ENCODE measurements around the gene FMC1.

The FMC1 gene

DNA sequence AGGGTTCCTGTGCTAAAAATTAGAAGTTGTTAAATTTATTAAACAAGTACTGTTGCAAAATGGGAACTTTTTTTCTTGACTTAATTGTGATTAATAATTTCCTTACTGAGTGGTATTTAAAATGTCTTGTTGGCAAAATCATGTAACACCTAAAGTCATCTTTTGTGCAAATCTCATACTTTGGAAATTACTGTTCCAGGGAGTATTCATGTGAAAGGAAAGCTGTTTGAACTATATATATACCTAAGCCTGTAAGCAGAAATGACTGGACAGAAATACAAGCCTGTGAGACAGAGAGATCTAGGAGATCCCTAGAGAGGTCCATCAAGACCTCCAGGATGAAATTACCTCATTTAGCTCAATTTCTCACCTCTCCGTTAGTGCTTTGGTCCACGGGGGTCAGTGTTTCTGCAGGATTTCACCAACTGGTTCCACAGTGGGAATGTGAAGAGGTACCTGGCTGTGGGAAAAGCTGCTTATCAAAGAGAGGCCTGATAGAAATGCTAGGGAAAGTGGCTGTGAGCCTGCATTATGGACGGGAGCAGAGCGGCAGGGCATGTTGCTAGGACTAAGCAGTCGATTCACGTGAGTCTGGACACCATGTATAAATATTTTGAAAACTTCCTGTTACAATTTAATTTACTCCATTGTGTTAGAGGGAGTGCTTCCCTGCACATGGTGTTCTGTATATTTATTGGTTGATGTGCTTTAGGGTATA lies 26.5 kb downstream of the FMC1 start:
- no peak overlapping the region for H3K4me3 ChIP-seq (ENCODE audit: low read depth, low read length)
- no peak for DNase-seq (ENCODE audit: low read depth)

DNA sequence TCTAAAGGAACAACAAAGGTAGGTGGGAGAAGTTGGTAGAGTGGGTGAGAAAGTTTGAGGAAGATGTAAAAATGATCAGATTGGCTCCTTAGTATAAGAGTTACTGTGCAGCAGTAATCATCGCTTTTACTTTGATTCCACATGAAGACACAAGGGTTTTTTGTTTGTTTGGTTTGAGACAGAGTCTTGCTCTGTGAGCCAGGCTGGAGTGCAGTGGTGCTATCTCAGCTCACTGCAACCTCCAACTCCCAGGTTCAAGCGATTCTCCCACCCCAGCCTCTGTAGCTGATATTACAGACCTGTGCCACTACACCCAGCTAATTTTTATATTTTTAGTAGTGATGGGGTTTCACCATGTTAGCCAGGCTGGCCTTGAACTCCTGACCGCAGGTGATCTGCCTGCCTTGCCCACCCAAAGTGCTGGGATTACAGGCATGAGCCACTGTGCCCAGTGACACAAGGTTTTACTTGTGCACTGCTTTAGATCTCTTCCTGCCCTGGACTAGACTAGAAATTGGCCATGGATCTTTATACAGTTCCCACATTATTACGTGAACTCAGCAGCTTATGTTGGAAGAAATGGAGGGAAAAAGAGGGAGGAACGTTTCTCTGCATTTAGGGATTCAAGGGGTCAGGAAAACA lies 29.3 kb downstream of the FMC1 start:
- no peak overlapping the region for H3K4me3 ChIP-seq (ENCODE audit: low read depth, low read length)
- no peak for DNase-seq (ENCODE audit: low read depth)

DNA sequence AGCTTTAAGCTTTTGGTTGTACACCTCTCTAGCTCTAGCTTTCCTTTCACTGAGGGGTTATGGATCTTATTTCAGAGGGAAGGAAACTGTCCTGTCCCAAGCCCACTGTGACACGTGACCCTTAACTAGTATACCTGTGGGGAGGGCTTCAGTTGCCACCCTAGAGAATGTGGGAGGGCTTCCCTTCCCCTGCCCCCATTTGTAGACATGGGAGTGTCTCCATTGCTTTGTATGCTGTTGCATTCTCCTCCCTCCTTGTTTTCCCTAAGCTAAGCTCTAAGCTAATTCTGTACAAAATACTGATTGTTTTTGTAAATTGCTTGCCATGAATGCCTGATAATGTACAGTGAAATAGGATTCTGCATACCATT lies 29.8 kb downstream of the FMC1 start:
- H3K4me3 ChIP-seq (ENCODE audit: low read depth, low read length): no peak overlapping the region
- no peak for DNase-seq (ENCODE audit: low read depth)

DNA sequence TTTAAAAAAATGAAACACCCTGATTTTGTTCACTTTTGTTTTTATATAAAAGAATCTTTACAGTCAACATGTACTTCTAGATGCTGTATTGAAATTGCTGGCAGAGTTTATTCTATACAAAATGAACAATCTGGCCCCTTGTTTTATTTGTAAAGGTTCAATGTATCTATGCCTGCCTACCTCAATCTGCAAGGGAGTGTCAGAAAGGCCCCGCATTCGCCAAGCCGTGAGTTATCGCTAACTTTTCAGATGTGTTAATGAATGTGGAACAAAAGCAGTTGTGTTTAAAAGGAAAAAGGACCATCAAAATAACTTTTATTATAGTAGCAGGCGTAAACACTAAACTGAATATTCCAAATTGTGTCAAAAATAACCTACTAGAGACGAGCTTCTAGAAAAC lies 33.1 kb downstream of the FMC1 start:
- H3K4me3 ChIP-seq (ENCODE audit: low read depth, low read length): no peak overlapping the region
- DNase-seq (ENCODE audit: low read depth): no peak

DNA sequence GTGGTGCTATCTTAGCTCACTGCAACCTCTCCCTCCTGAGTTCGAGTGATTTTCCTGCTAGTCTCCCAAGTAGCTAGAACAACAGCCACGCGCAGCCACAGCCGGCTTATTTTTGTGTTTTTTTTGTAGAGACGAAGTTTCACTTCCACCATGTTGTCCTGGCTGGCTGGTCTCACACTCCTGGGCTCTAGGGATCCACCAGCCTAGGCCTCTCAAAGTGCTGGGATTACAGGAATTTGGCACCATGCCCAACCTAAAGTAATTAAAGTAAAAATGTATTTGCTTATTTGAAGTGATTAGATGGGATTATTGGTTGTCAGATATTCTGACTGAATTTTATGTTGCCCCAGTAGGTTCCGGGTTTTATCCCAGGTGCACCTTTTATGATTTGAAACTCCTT lies 41.3 kb downstream of the FMC1 start:
- DNase-seq (ENCODE audit: low read depth): no peak
- no peak overlapping the region for H3K4me3 ChIP-seq (ENCODE audit: low read depth, low read length)

DNA sequence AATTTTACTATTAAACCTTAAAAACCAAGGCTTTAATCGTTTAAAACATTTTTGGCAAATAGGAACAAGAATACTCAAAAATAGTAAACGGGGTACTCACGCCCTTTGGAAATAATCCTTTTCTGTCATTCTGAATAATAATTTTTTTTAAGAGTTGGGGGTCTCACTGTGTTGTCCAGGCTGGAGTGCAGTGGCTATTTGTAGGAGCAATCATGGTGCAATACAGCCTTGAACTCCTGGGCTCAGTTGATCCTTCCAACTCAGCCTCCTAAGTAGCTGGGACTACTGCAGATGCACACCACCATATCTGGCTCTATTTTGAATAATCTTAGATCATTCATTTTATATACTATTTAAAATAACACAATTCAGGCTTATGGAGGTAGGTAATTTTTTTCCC lies 43.5 kb downstream of the FMC1 start:
- DNase-seq (ENCODE audit: low read depth): no peak

DNA sequence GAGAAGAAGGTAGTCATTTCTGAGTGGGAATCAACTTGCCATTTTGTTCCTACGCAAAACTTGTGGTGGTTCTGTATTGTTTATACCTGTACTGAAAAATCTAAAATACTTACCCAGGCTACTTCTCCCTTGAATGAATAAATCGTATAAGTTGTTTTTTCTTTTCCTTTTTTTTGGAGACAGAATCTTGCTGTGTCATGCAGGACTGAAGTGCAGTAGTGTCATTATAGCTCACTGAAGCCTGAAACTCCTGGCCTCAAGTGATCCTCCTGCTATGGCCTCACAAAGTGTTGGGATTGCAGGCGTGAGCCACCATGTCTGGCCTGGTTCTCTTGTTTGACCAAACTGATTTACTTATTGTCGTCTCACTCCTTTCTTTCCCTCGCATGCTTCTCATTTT lies 46.5 kb downstream of the FMC1 start:
- H3K4me3 ChIP-seq (ENCODE audit: low read depth, low read length): no peak overlapping the region
- no peak for DNase-seq (ENCODE audit: low read depth)

More for the DNA sequence above, 43.5 kb downstream of the FMC1 start:
- no peak overlapping the region for H3K4me3 ChIP-seq (ENCODE audit: low read depth, low read length)

DNA sequence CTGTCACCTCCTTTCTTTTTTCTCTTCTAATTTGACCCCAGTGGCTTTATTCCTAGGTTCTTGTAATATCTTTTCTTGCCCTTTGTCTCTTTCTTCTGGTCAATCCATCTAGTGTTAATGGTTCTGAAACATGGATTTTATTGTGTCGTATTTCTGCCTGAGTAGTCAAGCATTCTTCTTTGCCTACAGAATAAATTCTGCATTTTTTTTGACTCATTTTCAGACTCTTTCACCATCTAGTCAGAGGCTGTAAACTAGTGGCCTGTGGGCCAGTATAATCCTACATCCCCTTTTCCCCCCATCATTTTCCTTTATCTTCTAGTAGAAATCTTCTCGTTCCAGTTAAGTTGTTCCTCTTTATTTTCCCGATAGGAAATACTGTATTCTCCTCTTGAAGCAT lies 48.0 kb downstream of the FMC1 start:
- no peak overlapping the region for H3K4me3 ChIP-seq (ENCODE audit: low read depth, low read length)
- DNase-seq (ENCODE audit: low read depth): no peak

DNA sequence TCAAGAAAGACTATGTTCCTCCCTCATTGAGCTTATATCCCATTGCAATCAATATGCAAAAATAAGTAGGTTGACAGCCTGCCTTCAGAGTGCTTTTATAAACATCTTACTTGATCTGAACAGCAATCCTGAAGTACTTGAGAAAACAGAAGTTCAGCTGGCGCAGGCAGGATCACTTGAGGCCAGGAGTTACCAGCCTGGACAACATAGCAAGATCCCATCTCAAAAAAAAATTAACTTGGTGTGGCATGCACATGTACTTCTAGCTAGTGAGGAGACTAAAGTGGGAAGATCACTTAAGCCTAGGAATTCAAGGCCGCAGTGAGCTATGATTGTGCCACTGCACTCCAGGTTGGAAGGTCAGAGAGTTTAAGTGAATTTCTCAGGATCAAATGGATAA lies 48.6 kb downstream of the FMC1 start:
- H3K4me3 ChIP-seq (ENCODE audit: low read depth, low read length): no peak overlapping the region
- no peak for DNase-seq (ENCODE audit: low read depth)

DNA sequence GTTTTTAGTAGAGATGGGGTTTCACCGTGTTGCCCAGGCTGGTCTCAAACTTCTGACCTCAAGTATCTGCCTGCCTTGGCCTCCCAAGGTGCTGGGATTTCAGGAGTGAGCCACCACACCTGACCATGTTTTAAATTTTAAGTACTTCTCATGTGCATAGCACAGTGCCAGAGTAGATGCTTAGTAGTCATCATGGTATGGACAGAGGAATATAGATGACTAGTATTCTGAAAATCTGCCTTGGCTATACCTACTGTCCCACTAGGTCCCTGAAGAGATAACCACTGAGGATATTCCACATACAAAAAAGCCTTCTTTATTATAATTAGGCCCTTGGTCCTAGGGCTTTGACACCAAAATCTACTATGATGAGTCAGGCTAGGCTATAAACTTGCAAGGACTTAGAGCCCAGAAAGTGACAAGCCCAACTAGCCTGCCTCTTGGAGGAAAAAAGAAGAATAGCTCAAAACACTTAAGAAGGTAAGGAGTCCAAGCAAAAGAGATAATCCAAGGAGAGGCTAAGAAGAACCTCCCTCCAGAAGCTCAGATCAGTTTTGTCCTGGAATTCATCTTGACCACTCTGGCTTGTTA lies 52.6 kb downstream of the FMC1 start:
- DNase-seq (ENCODE audit: low read depth): no peak
- H3K4me3 ChIP-seq (ENCODE audit: low read depth, low read length): no peak overlapping the region

DNA sequence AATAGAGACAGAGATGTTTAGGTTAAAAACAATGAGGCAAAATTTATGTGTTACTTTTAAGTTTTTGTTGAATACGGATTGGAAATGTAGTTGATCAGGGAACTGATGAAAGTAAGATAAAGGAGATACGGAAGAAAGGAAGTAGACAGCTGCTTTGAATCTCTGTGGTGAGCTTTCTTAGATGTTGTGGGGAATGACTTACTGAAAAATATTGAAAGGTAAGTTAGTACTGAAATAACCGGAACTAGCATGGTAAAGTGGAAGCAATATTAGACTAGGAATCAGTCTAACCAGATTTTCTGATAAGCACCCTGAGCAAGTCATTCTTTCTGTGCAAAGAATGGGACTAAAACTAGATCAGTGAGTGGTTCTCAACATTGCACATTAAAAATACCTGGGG lies 53.4 kb downstream of the FMC1 start:
- no peak for DNase-seq (ENCODE audit: low read depth)
- H3K4me3 ChIP-seq (ENCODE audit: low read depth, low read length): no peak overlapping the region

Measured in skeletal muscle cell (primary cell).